Measurements from ENCODE around the gene CACNB2. TPM values are rescaled to one million over a fixed set of nuclear protein-coding genes. Genes with fewer than 3 reads are reported as not detected.

Gene CACNB2
- polyA plus RNA-seq, 3 donors: 2.7 to 8.4 (median 3.1) TPM

DNA sequence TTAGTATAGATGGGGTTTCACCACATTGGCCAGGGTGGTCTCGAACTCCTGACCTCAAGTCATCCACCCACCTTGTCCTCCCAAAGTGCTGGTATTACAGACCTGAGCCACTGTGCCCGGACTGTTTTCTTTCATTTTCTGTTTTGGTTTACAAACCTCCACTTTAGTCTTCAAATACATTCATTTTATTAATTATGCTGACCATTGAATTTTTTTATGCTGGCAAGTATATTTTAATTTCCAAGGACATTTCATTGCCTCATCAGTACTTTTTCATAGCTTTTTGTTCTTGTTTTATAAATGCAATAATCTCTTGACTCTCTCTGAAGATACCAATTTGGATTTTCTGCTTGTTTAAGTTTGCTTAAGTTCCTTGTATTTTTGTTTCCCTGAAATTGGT is 170.5 kb downstream of the CACNB2 start:
- DNase-seq (ENCODE audit: extremely low read depth in 1 of 11, low read depth in 9 of 11, low spot score in 4 of 11): no peak

- peak in 6 of 11 donors; percentile 29 to 50 (median 42) for DNase-seq (ENCODE audit: extremely low read depth in 1 of 11, low read depth in 9 of 11, low spot score in 4 of 11)
Measured at GRCh38 chr10:18312374-18313139, 172.3 kb downstream of the CACNB2 start.

DNA sequence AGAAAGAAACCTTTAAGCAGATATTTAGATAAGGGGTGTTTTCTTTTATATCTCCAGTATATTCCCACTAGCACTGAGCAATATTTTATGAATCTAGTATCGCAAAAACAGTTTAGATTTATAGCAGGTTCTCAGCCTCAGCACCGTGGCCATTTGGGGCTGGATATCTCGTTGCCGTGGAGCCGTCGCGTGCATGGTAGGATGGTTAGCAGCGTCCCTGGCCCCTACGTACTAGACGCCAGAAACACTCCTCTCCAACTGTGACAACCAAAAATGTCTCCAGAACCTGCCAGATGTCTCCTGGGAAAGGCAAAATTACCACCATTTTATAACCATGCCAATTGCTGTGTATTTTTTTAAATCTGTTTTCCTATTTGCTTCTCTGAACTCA is 172.9 kb downstream of the CACNB2 start:
- peak in 1 of 11 donors; percentile 9 for DNase-seq (ENCODE audit: extremely low read depth in 1 of 11, low read depth in 9 of 11, low spot score in 4 of 11)

- peak in 1 of 11 donors; percentile 9 for DNase-seq (ENCODE audit: extremely low read depth in 1 of 11, low read depth in 9 of 11, low spot score in 4 of 11)
Measured at GRCh38 chr10:18313626-18314025, 173.4 kb downstream of the CACNB2 start.

GRCh38 chr10:18319628-18320027 is 179.4 kb downstream of the CACNB2 start:
- no peak for DNase-seq (ENCODE audit: extremely low read depth in 1 of 11, low read depth in 9 of 11, low spot score in 4 of 11)

DNA sequence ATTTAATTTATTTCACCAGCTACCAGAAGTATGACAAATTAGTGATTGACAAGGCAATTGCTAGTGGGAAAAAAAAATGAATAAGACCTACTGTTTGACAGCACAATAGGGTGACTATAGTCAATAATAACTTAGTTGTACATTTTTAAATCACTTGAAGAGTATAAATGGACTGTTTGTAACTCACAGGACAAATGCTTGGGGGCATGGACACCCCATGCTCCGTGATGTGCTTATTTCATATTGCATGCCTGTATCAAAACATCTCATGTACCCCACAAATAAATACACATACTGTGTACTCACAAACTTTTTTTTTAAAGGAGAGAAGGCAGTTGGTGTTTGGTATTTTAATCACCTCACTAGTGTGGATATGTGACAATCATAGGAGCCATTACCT is 181.1 kb downstream of the CACNB2 start:
- no peak for DNase-seq (ENCODE audit: extremely low read depth in 1 of 11, low read depth in 9 of 11, low spot score in 4 of 11)

DNA sequence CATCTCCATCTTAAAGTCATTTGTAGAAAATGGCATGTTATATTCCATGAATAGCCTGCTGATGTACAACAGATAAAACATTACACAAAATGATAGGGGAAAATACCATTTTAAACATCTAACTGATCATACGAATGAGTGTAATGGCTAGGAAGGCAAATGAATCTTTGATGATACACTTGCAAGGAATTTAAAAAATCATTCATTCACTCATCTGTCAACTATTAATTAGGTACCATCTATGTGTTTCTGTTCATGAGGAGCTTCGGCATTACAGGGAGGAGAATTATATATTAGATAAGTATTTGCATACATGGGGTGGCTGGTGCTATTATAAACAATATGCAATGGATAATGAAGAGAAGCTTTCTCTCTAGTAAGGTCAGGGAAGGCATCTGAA is 183.7 kb downstream of the CACNB2 start:
- no peak for DNase-seq (ENCODE audit: extremely low read depth in 1 of 11, low read depth in 9 of 11, low spot score in 4 of 11)

DNA sequence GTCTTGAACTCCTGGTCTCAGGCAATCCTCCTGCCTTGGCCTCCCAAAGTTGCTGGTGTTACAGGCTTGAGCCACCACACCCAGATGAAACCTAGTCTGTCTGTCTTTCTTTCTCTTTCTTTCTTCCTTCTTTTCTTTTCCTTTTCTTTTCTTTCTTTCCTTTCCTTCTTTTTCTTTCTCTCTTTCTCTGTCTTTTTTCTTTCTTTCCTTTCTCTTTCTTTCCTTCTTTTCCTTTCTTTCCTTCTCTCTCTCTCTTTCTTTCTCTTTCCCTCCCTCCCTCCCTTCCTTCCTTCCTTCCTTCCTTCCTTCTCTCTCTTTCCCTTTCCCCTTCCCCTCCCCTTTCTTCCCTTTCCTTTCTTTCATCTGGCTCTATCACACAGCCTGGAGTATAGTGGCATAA is 185.2 kb downstream of the CACNB2 start:
- no peak for DNase-seq (ENCODE audit: extremely low read depth in 1 of 11, low read depth in 9 of 11, low spot score in 4 of 11)

DNA sequence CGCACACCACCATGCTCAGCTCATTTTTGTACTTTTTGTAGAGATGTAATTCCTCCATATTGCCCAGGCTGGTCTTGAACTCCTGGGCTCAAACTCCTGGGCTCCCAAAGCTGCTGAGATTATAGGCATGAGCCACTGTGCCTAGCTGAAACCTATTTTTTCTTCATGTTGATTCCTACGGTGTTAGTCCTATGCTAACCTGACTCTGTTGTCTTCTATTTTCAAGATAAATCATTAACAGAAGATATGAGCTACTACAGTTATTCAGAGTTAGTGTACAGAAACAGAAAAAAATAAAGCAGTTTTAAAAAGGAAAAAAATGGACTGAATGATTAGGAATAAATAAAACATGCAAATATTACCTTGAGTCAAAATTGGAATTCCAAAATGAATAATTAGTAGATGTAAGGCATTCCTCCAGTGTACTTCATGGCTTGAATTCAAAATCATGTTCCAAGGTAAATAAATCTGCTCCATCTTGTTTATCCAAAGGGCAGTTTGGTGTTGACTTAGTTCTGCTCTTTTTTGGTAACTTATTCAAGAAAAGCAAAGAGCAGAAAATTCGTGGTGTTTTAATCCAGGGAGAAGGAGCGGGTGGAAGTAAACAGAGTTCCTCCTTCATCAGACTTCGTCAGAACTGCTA is 185.8 kb downstream of the CACNB2 start:
- DNase-seq (ENCODE audit: extremely low read depth in 1 of 11, low read depth in 9 of 11, low spot score in 4 of 11): peak in 2 of 11 donors; percentile 19 to 38

DNA sequence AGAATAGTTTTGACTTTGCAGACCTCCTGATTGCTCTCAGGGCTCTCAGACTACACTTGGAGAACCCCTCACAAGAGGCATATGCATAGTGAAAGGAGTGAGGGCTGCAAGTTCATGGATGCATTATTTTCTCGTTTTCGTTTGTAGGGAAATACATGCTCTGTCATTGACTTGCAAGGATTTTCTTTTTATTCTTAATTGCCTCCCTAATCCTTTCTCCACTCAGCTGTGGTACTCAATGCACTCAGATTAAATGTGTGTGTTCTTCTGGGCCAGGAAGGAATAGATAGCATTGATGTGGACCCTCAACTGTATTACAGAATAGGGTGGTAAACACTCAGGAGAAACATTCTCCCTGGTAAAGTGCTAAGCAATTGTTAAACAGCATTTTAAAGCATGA is 188.7 kb downstream of the CACNB2 start:
- no peak for DNase-seq (ENCODE audit: extremely low read depth in 1 of 11, low read depth in 9 of 11, low spot score in 4 of 11)

GRCh38 chr10:18332048-18332447 is 191.8 kb downstream of the CACNB2 start:
- DNase-seq (ENCODE audit: extremely low read depth in 1 of 11, low read depth in 9 of 11, low spot score in 4 of 11): no peak

GRCh38 chr10:18332484-18332883 is 192.3 kb downstream of the CACNB2 start:
- DNase-seq (ENCODE audit: extremely low read depth in 1 of 11, low read depth in 9 of 11, low spot score in 4 of 11): no peak

DNA sequence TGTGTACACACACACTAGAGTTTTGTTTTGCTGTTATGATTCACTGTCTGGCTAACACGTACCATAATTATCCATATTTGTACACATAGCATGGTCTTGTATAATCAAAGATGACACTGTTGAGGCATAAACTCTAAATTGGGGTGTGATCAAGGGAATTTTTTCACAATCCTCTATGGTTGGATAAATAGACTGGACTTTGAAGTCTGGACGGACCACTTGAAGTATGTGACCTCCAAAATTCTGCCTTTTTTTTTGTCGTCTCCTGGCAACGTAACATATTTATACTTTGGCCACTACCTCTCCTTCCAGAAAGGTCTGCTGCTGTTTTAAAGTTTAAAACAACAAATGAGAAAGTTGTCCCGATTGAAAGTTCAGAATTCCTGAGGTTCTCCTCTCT is 193.4 kb downstream of the CACNB2 start:
- DNase-seq (ENCODE audit: extremely low read depth in 1 of 11, low read depth in 9 of 11, low spot score in 4 of 11): no peak

- DNase-seq (ENCODE audit: extremely low read depth in 1 of 11, low read depth in 9 of 11, low spot score in 4 of 11): no peak
Measured at GRCh38 chr10:18334116-18334867, 194.1 kb downstream of the CACNB2 start.

DNA sequence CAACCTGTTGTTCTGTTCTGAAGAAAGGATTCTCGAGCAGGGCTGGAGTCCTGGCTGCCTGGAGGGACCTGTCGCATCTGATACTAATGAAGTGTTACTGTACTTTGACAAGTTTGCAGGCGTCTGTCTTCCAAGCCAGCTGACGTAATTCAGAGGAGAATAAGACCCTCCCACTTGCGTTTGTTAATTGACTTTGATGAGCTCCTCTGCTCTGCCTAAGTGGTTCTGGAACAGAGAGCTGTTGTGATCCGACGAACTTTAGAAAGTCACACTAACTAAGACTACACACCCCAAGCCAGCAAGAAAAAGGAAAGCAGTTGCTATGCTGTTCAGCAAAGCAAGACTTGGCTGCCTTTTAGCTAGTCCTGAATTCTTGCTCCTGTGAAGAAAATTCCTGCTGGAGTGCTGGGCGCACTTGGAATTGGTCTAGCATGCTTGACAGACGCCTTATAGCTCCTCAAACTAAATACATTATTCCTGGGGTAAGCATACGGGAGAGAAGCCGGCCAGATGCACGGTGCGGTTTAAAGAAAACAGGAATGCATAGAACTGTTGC is 200.3 kb downstream of the CACNB2 start:
- peak in 2 of 11 donors; percentile 8 to 13 for DNase-seq (ENCODE audit: extremely low read depth in 1 of 11, low read depth in 9 of 11, low spot score in 4 of 11)

GRCh38 chr10:18341055-18341454 is 200.8 kb downstream of the CACNB2 start:
- DNase-seq (ENCODE audit: extremely low read depth in 1 of 11, low read depth in 9 of 11, low spot score in 4 of 11): no peak

DNA sequence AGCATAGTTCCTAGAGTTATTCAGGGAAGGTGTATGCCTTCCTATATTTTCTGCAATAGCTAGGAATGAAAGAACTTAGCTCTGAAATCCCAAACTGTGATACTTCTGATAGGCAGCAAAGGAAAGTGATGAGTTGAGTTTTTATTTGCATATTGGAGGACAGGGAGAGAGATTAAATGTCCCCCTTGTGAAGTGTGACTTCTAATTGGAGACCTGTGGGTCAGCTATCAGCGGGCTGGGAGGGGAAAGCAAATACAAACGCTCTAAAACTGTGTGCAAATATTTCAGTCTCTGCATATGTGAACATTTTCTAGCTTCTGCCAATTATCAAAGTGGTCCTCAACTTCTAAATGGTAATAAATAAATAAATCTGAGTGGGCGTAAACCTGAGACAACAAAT is 203.3 kb downstream of the CACNB2 start:
- no peak for DNase-seq (ENCODE audit: extremely low read depth in 1 of 11, low read depth in 9 of 11, low spot score in 4 of 11)

DNA sequence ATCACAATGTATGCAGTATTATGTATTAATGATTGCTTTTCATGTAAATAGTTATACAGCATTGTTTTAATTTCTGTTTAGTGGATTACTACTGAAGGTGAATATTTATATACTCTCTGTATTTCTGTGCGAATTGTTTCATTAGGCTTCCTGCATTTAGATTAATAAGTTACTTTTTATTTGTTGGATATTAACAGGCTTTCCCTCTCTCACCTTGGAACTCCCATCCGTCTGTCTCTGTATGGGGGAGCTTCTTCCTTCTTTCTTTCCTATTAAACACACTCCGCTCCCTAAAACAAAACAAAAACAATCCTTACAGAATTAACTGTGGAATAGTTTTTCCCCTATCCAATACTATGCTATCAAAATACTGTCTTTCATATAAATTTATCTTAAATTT is 205.1 kb downstream of the CACNB2 start:
- DNase-seq (ENCODE audit: extremely low read depth in 1 of 11, low read depth in 9 of 11, low spot score in 4 of 11): no peak

DNA sequence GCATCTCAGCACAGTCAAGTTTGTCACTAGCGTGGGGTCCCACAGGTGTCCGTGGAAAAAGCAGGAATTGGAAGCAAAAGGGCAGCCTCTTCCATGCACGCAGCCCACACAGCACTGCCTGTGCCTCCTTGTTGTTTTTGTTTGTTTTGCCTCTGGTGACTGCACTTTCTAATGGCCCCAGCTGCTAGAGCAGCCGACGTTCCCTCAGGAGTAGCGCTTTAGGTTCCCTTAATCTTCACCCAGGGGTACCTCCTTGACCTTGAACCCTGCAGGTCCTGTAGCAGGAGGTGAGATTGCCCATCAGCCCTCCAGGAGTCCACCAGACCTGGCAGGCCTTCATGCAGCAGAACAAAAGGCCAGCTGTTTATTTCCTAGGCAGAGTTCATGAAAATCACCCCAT is 210.1 kb downstream of the CACNB2 start:
- DNase-seq (ENCODE audit: extremely low read depth in 1 of 11, low read depth in 9 of 11, low spot score in 4 of 11): no peak

GRCh38 chr10:18351421-18351820 is 211.2 kb downstream of the CACNB2 start:
- DNase-seq (ENCODE audit: extremely low read depth in 1 of 11, low read depth in 9 of 11, low spot score in 4 of 11): no peak

Measured in renal cortex interstitium (tissue), 11 donors.